K562 (cell line): Measurements from ENCODE around the gene AGAP3. TPM values are rescaled to one million over a fixed set of nuclear protein-coding genes. Genes with fewer than 3 reads are reported as not detected.

Experiments used
- ATAC-seq: fragments of 200-7000 bp; cut with Tn5 transposase; 3 replicates; pipeline ENCODE4 v1.9.1; 2020; ENCODE audit warnings: moderate library complexity
- BruUV-seq: library from RNA; stranded (reverse); fragments of 400-500 nt; replicated peaks from 2 replicates; lab custom pipeline; 2021; lab: Mats Ljungman, UMichigan
- CTCF ChIA-PET: fragments of 300-600 bp; formaldehyde crosslinking; extraction: SDS; loops from one replicate; lab custom pipeline; 2021; ENCODE audit warnings: low intra/inter-chr PET ratio; lab: Yijun Ruan, JAX
- POLR2A ChIA-PET: fragments of 300-600, 350-650 bp; sonication (Branson Sonifier 250); formaldehyde crosslinking; extraction: SDS; loops from one replicate; lab custom pipeline; 2021; ENCODE audit warnings: antibody characterized with exemption, inconsistent platforms; lab: Yijun Ruan, JAX
- DNase-seq, 4 experiments: peaks; one replicate each; pipeline versions ENCODE4 v3.0.0 to v3.0.0-alpha.2; 2011 to 2018; ENCODE audit warnings: low spot score in 3 of 4, mixed read lengths in 3 of 4; ENCODE audit errors: extremely low read depth in 1 of 4
- FAIRE-seq: peaks from 2 replicates; lab custom pipeline; 2011; peaks lifted over from hg19 to GRCh38; lab: Jason Lieb, UNC
- H2AFZ ChIP-seq: 2 replicates; pipeline ENCODE4 v1.6.0; 2011; ENCODE audit warnings: low read depth, low read length, control low read depth, inconsistent platforms
- H3K27ac ChIP-seq: fragments of 200-600 bp; 3 replicates; pipeline ENCODE4 v1.8.0; 2011; ENCODE audit warnings: low read depth, mild to moderate bottlenecking, control low read depth, inconsistent platforms, low read length, moderate library complexity, mixed read lengths; ENCODE audit errors: extremely low read depth
- H3K27me3 ChIP-seq, 2 experiments: fragments of 300-600 bp in 1 of 2; 2 replicates in 1 of 2; 3 replicates in 1 of 2; pipeline versions ENCODE4 v1.6.0 to v1.8.0; 2011; ENCODE audit warnings: inconsistent platforms in 2 of 2, low read length in 2 of 2, mild to moderate bottlenecking in 1 of 2, mixed read lengths in 1 of 2, moderate library complexity in 1 of 2; ENCODE audit not compliant: control insufficient read depth in 2 of 2, insufficient read depth in 2 of 2
- H3K36me3 ChIP-seq: fragments of 300-600 bp; 3 replicates; pipeline ENCODE4 v1.8.0; 2011; ENCODE audit warnings: mild to moderate bottlenecking, low read length, inconsistent platforms; ENCODE audit not compliant: control insufficient read depth, insufficient read depth
- H3K4me1 ChIP-seq, 2 experiments: fragments of 200-600 bp in 1 of 2; replicated peaks in 1 of 2; 2 replicates in 1 of 2; 3 replicates in 1 of 2; pipeline versions ENCODE4 v1.5.1 to v1.8.0; 2011; ENCODE audit warnings: inconsistent platforms in 2 of 2, low read length in 2 of 2, mild to moderate bottlenecking in 1 of 2, mixed read lengths in 1 of 2, moderate library complexity in 1 of 2; ENCODE audit not compliant: control insufficient read depth in 2 of 2, insufficient read depth in 2 of 2
- H3K4me2 ChIP-seq: 2 replicates; pipeline ENCODE4 v1.6.1; 2011; ENCODE audit warnings: low read length, control low read depth, inconsistent platforms, mixed read lengths; ENCODE audit not compliant: insufficient read depth
- H3K4me3 ChIP-seq: fragments of 200-600 bp; sonication (generic), shearing (Covaris generic); 2 replicates; pipeline ENCODE4 v1.5.1; 2016; ENCODE audit warnings: control low read depth, inconsistent platforms
- H3K79me2 ChIP-seq: fragments of 200-600 bp; 3 replicates; pipeline ENCODE4 v1.8.0; 2011; ENCODE audit warnings: low read length, inconsistent platforms; ENCODE audit not compliant: control insufficient read depth, insufficient read depth
- H3K9ac ChIP-seq, 2 experiments: 2 replicates each; pipeline versions ENCODE4 v1.6.0 to v1.6.1; 2011; ENCODE audit warnings: low read depth in 2 of 2, low read length in 2 of 2, control low read depth in 1 of 2, inconsistent platforms in 1 of 2, mild to moderate bottlenecking in 1 of 2, mixed read lengths in 1 of 2; ENCODE audit not compliant: insufficient read depth in 1 of 2
- H3K9me1 ChIP-seq: one replicate; pipeline ENCODE4 v1.6.0; 2011; ENCODE audit warnings: inconsistent platforms, mild to moderate bottlenecking, low read length, moderate library complexity; ENCODE audit not compliant: control insufficient read depth, insufficient read depth
- H3K9me3 ChIP-seq: replicated peaks from 2 replicates; pipeline ENCODE4 v1.5.1; 2011; ENCODE audit warnings: low read depth, low read length, inconsistent platforms; ENCODE audit not compliant: control insufficient read depth, insufficient read depth
- H4K20me1 ChIP-seq: replicated peaks from 2 replicates; pipeline ENCODE4 v1.6.1; 2011; ENCODE audit warnings: low read length, inconsistent platforms, mixed read lengths; ENCODE audit not compliant: control insufficient read depth, insufficient read depth
- ARNT ChIP-seq, 2 experiments: fragments of 450-650 bp; IDR thresholded peaks; 2 replicates each; pipeline ENCODE4 v1.6.1; 2016; ENCODE audit warnings: mild to moderate bottlenecking in 1 of 2
- BACH1 ChIP-seq: fragments of 200-800 bp; sonication (Bioruptor generic); IDR thresholded peaks from 2 replicates; pipeline ENCODE4 v1.6.1; 2016; ENCODE audit warnings: missing genetic modification characterization, missing compliant biosample characterization
- FOXP1 ChIP-seq: sonication (generic); formaldehyde crosslinking; IDR thresholded peaks from 2 replicates; pipeline ENCODE4 v1.8.0; 2022; ENCODE audit warnings: mild to moderate bottlenecking, missing genetic modification reagents
- IRF2 ChIP-seq: sonication (generic); formaldehyde crosslinking; IDR thresholded peaks from 2 replicates; pipeline ENCODE4 v1.8.1; 2022; ENCODE audit warnings: mild to moderate bottlenecking, missing genetic modification reagents
- LARP7 ChIP-seq: fragments of 450-650 bp; IDR thresholded peaks from 2 replicates; pipeline ENCODE4 v1.6.1; 2016
- MAX ChIP-seq: sonication (generic); formaldehyde crosslinking; IDR thresholded peaks from 2 replicates; pipeline ENCODE4 v1.9.0; 2022; ENCODE audit warnings: mild to moderate bottlenecking, missing genetic modification reagents
- MIER1 ChIP-seq: fragments of 450-650 bp; IDR thresholded peaks from 2 replicates; pipeline ENCODE4 v1.6.1; 2016; ENCODE audit warnings: antibody characterized with exemption, mild to moderate bottlenecking, low read depth
- RHOXF2B ChIP-seq: fragments of 250-450 bp; sonication (Bioruptor Pico); conservative IDR thresholded peaks from 2 replicates; pipeline ENCODE4 v1.5.1; 2021
- SMAD3 ChIP-seq: fragments of 450-650 bp; formaldehyde crosslinking; conservative IDR thresholded peaks from 2 replicates; pipeline ENCODE4 v1.4.0; 2020; ENCODE audit warnings: mild to moderate bottlenecking
- THAP7 ChIP-seq: fragments of 250-450 bp; sonication (Bioruptor Pico); IDR thresholded peaks from 2 replicates; pipeline ENCODE4 v1.5.0; 2021
- ZHX1 ChIP-seq: fragments of 150-350 bp; conservative IDR thresholded peaks from 2 replicates; pipeline ENCODE4 v1.6.1; 2014; ENCODE audit warnings: low read length
- ZNF121 ChIP-seq: sonication (generic); formaldehyde crosslinking; conservative IDR thresholded peaks from 2 replicates; pipeline ENCODE4 v1.8.0; 2022; ENCODE audit warnings: missing genetic modification reagents
- ZNF217 ChIP-seq: sonication (generic); formaldehyde crosslinking; IDR thresholded peaks from 2 replicates; pipeline ENCODE4 v1.8.0; 2022; ENCODE audit warnings: mild to moderate bottlenecking, missing genetic modification reagents
- ZNF41 ChIP-seq: fragments of 250-450 bp; sonication (Bioruptor Pico); conservative IDR thresholded peaks from 2 replicates; pipeline ENCODE4 v1.4.0; 2020; ENCODE audit warnings: mild to moderate bottlenecking
- WGBS: fragments of 100-300 bp; shearing (Covaris generic); methylation state at CpG from one replicate; pipeline ENCODE4 v1.1.6; 2016; ENCODE audit warnings: low coverage, mixed read lengths; ENCODE audit not compliant: insufficient coverage; ENCODE audit errors: missing lambda C conversion rate; 5-methylcytosine and 5-hydroxymethylcytosine counted together
- in situ Hi-C: fragments of 300-500 bp; cut with MboI; formaldehyde crosslinking; loops from 4 replicates; pipeline ENCODE4 v1.15.0; 2018; ENCODE audit warnings: inconsistent platforms, mixed read lengths
- intact Hi-C: fragments of 100-400 bp; cut with micrococcal nuclease; formaldehyde crosslinking; loops from 2 replicates; pipeline ENCODE4 v1.14.2; 2022
- polyA plus RNA-seq, 8 experiments: library from polyadenylated mRNA; depleted of rRNA in 4 of 8; stranded (reverse) in 5 of 8; unstranded in 3 of 8; fragments of >200 nt; fragmentation: Nextera tagmentation in 2 of 8; fragmentation: Illumina TruSeq in 1 of 8; extraction: Ambion mirVana in 2 of 8; extraction: Trizol in 1 of 8; gene quantifications; 2 replicates each; pipeline versions ENCODE4 v1.2.1 to v1.2.3, GENCODE V29; 2011 to 2014; ENCODE audit warnings: inconsistent platforms in 1 of 8, missing spikeins in 1 of 8
- total RNA-seq, 7 experiments: library from RNA; depleted of rRNA in 6 of 7; stranded (reverse); fragments of >200 nt in 6 of 7; fragmentation: Illumina TruSeq in 2 of 7; extraction: Trizol in 2 of 7; gene quantifications; 2 replicates each; pipeline versions ENCODE4 v1.2.1 to v1.2.3, GENCODE V29; 2011 to 2021; ENCODE audit warnings: low replicate concordance in 1 of 7
- TF ChIP-seq, protein P1 (sequence below): fragments of 450-650 bp; IDR thresholded peaks from 2 replicates; pipeline ENCODE4 v1.6.1; 2016
- TF ChIP-seq, protein P2 (sequence below): sonication (generic); formaldehyde crosslinking; IDR thresholded peaks from 2 replicates; pipeline ENCODE4 v1.8.0; 2022; ENCODE audit warnings: mild to moderate bottlenecking, missing genetic modification reagents
- TF ChIP-seq, protein P3 (sequence below), 2 experiments: fragments of 250-450 bp in 1 of 2; fragments of 450-650 bp in 1 of 2; sonication (Bioruptor Pico) in 1 of 2; IDR thresholded peaks; 2 replicates each; pipeline versions ENCODE4 v1.6.1 to v1.8.0; 2016 to 2021; ENCODE audit warnings: mild to moderate bottlenecking in 2 of 2, moderate library complexity in 2 of 2, missing compliant biosample characterization in 1 of 2, missing genetic modification characterization in 1 of 2

Gene AGAP3
- total and polyA plus RNA-seq, 9 of the 15 experiments (the other 6 are each of a cell fraction or from before 2014, with no cell fraction given): 3.4 to 208 (median 62.2) TPM

GRCh38 chr7:151181011-151181431 lies 94.7 kb downstream of the AGAP3 start:
- peaks cover 60 to 73% of the 10 kb centered on the region in 2 experiments for H3K27me3 ChIP-seq
- BruUV-seq: no TSS peak
- H3K4me2 ChIP-seq: no peak overlapping the region
- CTCF ChIA-PET: no interaction called here
- peaks cover 16% of the 10 kb centered on the region; the same call in 1 of the 2 replicates for H4K20me1 ChIP-seq
- in situ Hi-C loops: no loop called here
- no peak overlapping the region for H2AFZ ChIP-seq
- H3K4me1 ChIP-seq: peaks cover 0 to 9% of the 10 kb centered on the region in 2 experiments; a peak in 2 of 5 replicates
- intact Hi-C loops: no loop called here
- no peak overlapping the region for H3K27ac ChIP-seq
- no peak for DNase-seq
- 1% methylated on average over 22 of the region's 22 CpGs for WGBS
- H3K4me3 ChIP-seq: no peak overlapping the region
- no peak for FAIRE-seq
- TF ChIP-seq, protein P1, sequence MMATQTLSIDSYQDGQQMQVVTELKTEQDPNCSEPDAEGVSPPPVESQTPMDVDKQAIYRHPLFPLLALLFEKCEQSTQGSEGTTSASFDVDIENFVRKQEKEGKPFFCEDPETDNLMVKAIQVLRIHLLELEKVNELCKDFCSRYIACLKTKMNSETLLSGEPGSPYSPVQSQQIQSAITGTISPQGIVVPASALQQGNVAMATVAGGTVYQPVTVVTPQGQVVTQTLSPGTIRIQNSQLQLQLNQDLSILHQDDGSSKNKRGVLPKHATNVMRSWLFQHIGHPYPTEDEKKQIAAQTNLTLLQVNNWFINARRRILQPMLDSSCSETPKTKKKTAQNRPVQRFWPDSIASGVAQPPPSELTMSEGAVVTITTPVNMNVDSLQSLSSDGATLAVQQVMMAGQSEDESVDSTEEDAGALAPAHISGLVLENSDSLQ: no peak
- no peak for TF ChIP-seq RHOXF2B (CRISPR knock-in tag)
- TF ChIP-seq MAX (CRISPR knock-in tag): peak; percentile 47; the same call in 1 of the 2 replicates
- TF ChIP-seq LARP7: no peak
- TF ChIP-seq MIER1: no peak
- TF ChIP-seq SMAD3: no peak
- TF ChIP-seq ZHX1: no peak
- TF ChIP-seq, protein P2, sequence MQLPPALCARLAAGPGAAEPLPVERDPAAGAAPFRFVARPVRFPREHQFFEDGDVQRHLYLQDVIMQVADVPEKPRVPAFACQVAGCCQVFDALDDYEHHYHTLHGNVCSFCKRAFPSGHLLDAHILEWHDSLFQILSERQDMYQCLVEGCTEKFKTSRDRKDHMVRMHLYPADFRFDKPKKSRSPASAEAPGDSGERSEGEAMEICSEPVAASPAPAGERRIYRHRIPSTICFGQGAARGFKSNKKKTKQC: peak; percentile 25; the same call in 1 of the 2 replicates
- TF ChIP-seq, protein P3, sequence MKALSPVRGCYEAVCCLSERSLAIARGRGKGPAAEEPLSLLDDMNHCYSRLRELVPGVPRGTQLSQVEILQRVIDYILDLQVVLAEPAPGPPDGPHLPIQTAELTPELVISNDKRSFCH (CRISPR knock-in tag; IDR thresholded peaks at IDR 0.05): no peak
- TF ChIP-seq, protein P3 (tag; IDR thresholded peaks at IDR 0.05): no peak
- no peak for TF ChIP-seq ZNF217
- 0 out of 2 replicates have a peak, but pooled peaks have one; percentile 31 for TF ChIP-seq FOXP1 (CRISPR knock-in tag)
- no peak for TF ChIP-seq ZNF121
- no peak for TF ChIP-seq ARNT (IDR thresholded peaks at IDR 0.05)
- TF ChIP-seq THAP7 (CRISPR knock-in tag): no peak
- TF ChIP-seq IRF2 (CRISPR knock-in tag): 0 out of 2 replicates have a peak, but pooled peaks have one; percentile 41
- TF ChIP-seq BACH1 (tag): no peak
- TF ChIP-seq ZNF41 (CRISPR knock-in tag): no peak
- H3K9ac ChIP-seq: peak overlapping the region in 1 of 2 experiments; percentile 47; a peak in 1 of 4 replicates
- peak; percentile 49 for ATAC-seq
- H3K79me2 ChIP-seq: no peaks in the 10 kb centered on the region
- peaks cover under 1% of the 10 kb centered on the region for H3K9me1 ChIP-seq
- POLR2A ChIA-PET: interaction anchor here (0.8 to 1.5 kb wide), 3 partner anchors 13 to 53 kb away, joined by 4 to 6 read pairs (median 5); partner anchors contain the start of genes CHPF2 and GBX1
- no peaks in the 10 kb centered on the region for H3K36me3 ChIP-seq
- H3K9me3 ChIP-seq: no peaks in the 10 kb centered on the region; the same call in 1 of the 2 replicates
